GM19035 (cell line): ENCODE results near the gene STRBP.
"Not testable (repeated sequence)": the region's sequence is repeated elsewhere in the genome, so short reads cannot be mapped to it uniquely, and the experiment has no call there.

Experiments
- ATAC-seq: cut with Tn5 transposase; IDR thresholded peaks from one replicate; pipeline ENCODE4 v1.9.1; 2021; ENCODE audit not compliant: unreplicated experiment

Gene STRBP

GRCh38 chr9:123200469-123200868, 67.9 kb downstream of the STRBP start:
- ATAC-seq = not testable (repeated sequence)

- ATAC-seq = no peak
Observed at GRCh38 chr9:123196124-123196523, 72.3 kb downstream of the STRBP start.

GRCh38 chr9:123194023-123194422, 74.4 kb downstream of the STRBP start:
- no peak for ATAC-seq

- ATAC-seq = no peak
Observed at GRCh38 chr9:123191680-123192079, 76.7 kb downstream of the STRBP start.

- no peak for ATAC-seq
Observed at GRCh38 chr9:123191260-123191659, 77.1 kb downstream of the STRBP start.

GRCh38 chr9:123187131-123187530, 81.3 kb downstream of the STRBP start:
- no peak for ATAC-seq

- not testable (repeated sequence) for ATAC-seq
Observed at GRCh38 chr9:123186029-123186428, 82.4 kb downstream of the STRBP start.

- no peak for ATAC-seq
Observed at GRCh38 chr9:123176949-123177348, 91.4 kb downstream of the STRBP start.

- no peak for ATAC-seq
Observed at GRCh38 chr9:123175854-123176629, 92.3 kb downstream of the STRBP start.

GRCh38 chr9:123174887-123175518, 93.4 kb downstream of the STRBP start:
- ATAC-seq = peak; percentile 96

GRCh38 chr9:123174079-123174478, 94.3 kb downstream of the STRBP start:
- no peak for ATAC-seq

GRCh38 chr9:123169926-123170325, 98.5 kb downstream of the STRBP start:
- ATAC-seq = no peak

GRCh38 chr9:123168586-123168985, 99.8 kb downstream of the STRBP start:
- no peak for ATAC-seq

GRCh38 chr9:123167474-123167873, 100.9 kb downstream of the STRBP start:
- ATAC-seq = no peak

GRCh38 chr9:123165813-123166212, 102.6 kb downstream of the STRBP start:
- no peak for ATAC-seq

- ATAC-seq = no peak
Observed at GRCh38 chr9:123164285-123164684, 104.1 kb downstream of the STRBP start.

- no peak for ATAC-seq
Observed at GRCh38 chr9:123162791-123163345, 105.5 kb downstream of the STRBP start.

GRCh38 chr9:123162360-123162759, 106.0 kb downstream of the STRBP start:
- ATAC-seq = no peak

- ATAC-seq = no peak
Observed at GRCh38 chr9:123157221-123157620, 111.2 kb downstream of the STRBP start.

- ATAC-seq = no peak
Observed at GRCh38 chr9:123150708-123151503, 117.5 kb downstream of the STRBP start.

GRCh38 chr9:123149067-123149466, 119.3 kb downstream of the STRBP start:
- no peak for ATAC-seq
